ENCODE measurements around the gene GABBR1. TPM values are rescaled to one million over a fixed set of nuclear protein-coding genes. Genes with fewer than 3 reads are reported as not detected.

The GABBR1 gene
- total RNA-seq, 1 experiment from 2014 or later, result 6.1 TPM

DNA sequence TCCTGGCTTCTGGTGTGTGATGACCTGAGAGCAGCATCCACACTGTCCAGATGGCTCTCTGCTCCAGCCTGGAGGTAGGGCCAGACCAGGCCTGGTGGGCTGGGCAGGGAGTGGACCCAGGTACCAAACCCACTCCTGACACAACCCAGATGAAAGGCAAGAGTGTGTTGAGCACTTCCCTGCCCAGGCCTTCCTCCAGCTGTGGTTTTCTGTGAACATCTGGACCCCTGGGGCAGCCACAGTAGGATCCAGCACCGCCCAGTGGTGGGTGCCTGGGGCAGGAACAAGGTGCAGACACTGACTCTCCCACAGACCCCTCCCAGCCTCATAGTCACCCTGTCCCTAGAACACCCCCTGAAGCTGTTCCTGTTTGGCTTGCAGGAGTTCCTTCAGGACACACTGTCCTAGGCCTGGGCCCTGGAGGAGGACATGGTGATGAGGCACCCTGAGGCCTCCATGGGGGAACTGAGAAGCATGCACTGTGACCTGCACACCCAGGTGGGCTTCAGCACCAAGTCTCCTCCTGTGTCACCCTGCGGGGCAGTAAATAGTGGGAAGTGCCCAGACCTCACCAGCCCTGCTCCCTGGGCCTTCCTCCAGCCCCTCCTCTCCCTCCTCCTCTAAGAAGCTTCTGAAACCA, 102.2 kb downstream of the GABBR1 start:
- no peak for DNase-seq (ENCODE audit: extremely low read depth, low read depth)

DNA sequence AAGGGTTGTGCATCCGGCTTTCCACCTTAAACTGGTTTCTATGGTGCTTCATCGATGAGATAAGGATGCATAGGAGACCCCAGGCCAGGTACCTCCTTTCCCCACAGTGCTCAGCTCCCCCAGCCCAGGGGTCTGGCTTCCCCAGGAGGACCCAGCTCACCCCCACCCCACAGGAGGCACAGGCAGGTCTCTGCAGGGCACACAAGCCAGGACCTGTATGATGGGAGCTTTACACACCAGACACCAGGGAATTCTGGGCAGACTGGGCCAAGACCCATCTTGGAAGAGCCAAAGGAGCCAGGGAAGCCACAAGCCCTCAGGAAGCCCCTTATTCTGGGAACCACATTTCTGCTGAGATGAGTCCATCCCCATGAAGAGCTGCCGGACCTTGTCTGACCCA, 103.0 kb downstream of the GABBR1 start:
- DNase-seq (ENCODE audit: extremely low read depth, low read depth), result no peak

DNA sequence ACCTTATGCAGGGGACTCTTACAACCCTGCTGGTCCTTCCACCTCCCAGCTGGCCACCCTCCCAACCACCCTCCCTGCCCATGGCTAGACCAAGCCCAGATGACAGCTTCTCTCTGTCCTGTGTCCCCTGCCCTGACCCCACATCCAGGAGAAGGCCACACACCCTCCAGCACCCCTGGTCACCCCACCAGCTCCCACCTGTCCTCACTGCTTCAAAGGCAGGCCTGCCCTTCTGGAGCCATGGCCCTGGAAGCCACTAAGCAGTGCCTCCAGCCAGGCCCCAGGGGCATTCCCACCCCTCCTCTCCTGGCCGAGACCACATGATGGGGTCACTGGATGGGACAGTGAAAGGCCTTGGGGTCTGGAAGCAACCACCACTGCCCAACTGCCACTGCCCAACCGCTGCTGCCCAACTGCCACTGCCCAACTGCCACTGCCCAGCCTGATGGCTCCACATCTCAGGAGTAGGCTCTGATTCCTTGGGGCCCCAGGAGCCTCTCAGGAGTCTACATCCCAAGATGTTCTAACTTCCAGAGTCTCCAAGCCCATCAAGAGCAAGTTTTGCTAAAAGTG, 103.9 kb downstream of the GABBR1 start:
- no peak for DNase-seq (ENCODE audit: extremely low read depth, low read depth)

DNA sequence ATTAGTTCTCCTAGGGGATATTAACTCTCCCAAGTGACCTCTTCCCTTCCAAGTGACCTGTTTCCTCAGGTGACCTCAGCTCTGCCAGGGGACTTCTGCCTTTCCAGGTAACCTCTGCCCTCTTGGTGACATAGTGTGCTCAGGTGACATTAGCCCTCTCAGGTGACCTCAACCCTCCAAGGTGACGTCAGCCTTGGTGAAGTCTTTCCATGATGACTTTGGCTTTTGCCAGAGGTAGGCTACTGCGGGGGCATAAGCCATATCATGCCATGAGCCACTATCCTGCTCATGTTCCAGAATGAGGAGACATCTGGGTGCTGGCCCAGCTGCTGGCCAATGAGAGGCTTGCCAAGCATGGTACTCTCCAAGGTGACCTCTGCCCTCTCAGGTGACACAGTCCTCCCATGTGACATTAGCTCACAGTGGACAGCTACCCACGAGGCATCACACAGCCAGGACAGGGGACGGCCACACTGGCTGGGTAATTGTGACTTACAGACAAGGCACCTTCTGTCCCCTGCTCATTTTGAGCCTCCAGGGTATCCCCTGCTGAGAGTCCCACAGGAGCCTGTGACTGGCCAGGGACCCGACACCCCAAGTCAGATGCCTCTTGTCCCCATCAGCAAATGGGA, 104.6 kb downstream of the GABBR1 start:
- no peak for DNase-seq (ENCODE audit: extremely low read depth, low read depth)

DNA sequence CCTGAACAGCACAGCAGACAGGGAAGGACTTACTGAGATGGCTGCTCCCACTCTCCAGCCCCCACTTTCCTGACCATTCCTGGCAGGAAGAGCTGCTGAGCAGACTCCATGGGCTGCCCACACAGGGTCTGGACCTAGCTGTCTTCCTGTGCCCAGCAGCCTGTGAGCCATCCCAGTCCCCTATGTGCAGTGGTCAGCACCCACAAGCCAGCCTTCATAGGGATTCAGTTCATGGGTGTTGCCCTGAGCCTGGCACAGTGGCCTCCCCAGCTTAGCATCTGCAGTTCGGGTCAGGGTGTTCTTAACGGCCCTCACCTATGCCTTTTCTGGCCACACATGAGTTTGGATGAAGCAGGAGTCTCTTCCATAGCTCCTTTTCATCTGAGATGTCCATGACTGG, 105.4 kb downstream of the GABBR1 start:
- no peak for DNase-seq (ENCODE audit: extremely low read depth, low read depth)

DNA sequence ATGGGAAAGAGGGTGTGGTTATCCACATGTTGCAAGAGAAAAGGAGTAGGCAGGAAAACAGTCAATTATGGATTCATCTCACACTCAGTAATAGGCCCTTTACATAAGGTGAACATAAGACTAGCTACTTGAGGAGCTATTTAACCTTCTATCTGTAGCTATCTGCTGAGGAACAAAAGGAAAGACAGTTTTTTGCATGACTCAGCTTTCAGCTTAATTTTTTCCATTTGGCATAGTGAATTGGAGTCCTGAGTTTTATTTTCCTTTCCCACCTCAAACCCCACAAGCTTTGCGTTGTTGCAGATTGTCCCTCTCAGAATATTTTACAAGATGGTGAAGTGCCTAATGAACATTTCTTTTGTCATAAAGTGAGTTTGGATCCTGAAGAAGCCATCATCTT, 105.9 kb downstream of the GABBR1 start:
- DNase-seq (ENCODE audit: extremely low read depth, low read depth), result no peak

DNA sequence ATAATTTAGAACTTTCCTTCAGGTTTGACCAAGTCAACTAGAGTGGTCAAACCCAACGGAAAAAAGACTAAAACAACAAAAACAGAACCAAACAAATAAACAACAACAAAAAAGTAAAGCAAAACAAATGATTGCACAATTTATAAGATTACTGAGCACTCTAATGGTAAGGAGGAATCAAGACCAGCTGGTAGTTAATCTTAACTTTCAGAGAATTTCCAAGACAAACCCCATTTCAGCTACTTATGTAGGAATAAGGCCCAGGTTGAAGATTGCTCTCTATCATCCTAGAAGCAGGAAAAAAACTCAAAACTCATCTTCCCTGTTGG, 107.7 kb downstream of the GABBR1 start:
- DNase-seq (ENCODE audit: extremely low read depth, low read depth), result no peak

DNA sequence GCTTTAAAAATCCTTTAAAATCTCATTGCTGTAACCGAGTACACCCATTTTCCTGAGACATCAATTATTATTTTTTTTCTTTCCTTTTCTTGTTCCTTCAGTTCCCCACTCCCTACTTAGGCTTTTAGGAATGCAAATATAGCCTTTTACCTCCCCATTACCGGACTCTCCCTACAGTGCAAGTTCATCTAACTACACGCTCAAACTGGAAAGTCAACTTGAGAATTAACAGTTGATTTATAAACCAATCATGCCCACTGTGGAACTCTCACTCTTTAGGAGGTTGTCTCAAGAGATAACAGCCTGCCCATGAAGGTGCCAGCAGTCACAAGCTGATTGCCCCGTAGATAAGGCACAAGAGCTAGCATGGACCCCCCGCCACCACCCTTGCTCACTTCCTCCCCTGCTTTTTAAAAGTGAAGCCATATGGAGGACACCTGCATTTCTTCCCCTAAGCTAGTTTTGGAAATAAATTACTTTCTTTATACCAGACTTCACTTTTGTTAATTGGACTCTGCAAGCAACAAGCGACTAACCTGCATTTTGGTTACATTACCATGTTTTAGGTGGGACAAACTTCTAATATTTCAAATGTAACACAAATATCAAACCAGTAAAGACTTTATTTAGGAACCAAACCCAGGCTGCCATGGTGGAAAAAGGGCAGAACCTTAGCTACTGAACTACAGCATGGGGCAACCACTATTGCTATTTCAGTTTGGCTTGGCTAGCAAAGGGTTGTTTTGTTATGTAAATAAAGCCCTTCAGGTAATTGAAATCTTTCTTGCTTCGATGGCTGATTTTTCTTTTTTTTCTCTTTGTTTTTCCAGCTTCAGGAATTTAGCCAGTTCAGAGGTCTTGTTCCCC, 108.3 kb downstream of the GABBR1 start:
- no peak for DNase-seq (ENCODE audit: extremely low read depth, low read depth)

DNA sequence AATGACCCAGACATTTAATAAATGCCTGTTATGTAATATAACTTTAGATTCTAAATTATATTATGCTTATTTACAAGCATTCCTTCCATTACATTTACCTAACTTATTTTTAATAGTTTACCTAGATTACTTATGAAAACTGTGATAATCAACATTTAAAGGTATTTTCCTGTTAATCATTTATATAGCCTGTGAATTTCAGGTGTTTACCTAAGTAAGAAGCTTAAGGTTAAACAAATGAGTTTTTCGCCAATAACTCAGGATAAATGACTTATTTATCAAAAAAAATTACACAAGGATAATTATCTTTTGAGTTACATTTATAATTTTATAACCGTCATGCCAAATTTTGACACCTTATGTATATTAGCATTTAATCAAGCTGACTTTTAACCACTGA, 108.9 kb downstream of the GABBR1 start:
- no peak for DNase-seq (ENCODE audit: extremely low read depth, low read depth)

DNA sequence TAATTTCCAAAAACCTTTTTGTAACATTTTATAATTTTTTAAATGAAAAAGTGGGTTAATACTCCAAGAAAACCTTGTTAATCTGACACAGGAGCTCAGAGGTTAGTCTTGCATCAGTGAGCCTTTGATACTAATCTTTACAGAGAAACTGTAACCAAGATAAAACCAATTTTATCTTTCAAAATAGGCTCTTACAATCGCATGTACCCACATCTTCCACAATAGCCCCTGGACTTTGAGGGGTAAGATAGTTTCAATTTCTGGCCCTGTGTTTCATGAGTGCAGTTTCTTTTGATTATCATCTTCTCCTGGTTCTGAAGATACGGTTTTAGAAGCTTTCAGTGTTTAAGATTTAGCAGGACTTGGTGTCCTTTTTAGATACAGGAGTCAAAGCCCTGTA, 110.8 kb downstream of the GABBR1 start:
- DNase-seq (ENCODE audit: extremely low read depth, low read depth), result no peak

DNA sequence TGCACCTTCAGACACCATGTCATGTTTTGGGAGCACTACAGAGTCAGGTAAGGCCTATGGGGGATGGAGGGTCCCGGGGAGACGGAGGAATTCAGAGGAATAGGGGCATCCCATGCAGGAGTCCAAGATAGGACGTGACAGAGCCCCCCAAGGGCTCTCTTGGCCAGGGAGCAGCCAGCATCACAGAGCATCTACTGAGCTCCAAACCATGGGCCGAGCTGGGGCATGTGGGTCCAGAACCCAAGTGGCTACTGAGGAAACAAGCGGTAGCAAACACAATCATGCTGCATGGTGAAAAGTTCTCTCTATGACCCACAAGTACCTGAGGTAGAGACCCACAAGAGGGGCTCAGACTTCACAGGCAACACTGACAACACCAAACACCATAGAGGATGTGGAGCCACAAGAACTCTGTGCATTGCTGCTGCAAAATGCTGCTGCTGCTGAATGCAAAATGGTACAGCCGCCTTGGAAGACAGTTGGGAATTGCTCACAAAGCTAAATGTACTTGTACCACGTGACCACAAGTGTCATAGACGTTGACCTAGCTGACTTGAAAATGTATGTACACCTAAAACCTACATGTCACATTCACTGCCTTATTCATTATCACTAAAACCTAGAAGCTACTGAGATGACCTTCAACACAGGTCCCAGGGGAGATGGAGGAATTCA, 111.8 kb downstream of the GABBR1 start:
- DNase-seq (ENCODE audit: extremely low read depth, low read depth), result no peak

DNA sequence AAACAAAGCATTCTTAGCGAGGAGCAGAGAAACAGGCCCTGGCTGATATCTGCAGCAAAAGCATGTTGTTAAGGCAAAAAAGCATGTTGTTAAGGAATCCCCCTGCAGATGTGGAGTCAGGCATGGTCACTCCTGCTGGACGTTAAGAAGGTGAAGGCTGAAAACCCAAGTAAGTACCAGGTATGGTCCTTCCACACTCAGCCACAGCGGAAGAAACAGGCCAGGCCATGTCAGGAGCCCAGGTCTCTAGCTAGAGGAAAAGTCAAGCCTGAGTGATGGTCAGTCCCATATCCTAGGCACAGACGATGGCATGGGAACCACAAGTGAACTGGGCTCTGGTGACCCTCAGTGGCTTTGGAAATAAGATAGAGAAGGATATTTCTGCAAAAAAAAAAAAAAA, 112.8 kb downstream of the GABBR1 start:
- no peak for DNase-seq (ENCODE audit: extremely low read depth, low read depth)

DNA sequence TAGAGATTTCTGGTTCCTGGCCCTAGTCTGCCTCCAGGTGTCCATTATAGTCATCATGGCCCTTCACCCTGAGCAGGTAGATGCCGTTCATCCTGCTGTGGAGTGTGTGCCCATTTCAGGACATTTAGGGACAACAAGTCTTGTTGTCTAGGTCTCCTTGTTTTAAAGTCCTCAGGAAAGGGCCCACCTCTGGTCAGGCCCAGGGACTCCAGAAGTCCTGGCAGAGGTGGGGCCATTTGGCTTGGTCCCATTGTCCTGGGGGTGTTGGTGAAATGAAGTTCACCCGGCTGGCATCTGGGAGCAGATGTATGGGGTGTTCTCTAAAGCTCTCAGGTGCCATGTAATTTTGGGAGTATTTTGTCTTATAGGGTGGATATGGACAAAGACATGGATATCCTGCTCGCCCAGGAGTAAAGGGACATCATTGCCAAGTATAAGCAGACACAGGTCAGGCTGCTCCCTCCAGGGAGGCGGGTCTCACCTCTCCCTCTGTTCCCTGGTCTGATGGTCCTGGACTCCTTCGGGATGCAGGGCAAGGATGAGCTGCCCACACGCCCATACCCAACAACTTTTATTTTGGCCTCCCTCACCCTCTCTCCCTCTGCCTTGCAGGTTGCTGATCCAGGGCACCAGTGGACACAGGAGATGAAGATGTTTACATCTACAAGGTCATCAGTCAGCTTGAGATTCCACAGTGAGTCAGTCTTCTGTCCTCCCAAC, 113.5 kb downstream of the GABBR1 start:
- DNase-seq (ENCODE audit: extremely low read depth, low read depth), result no peak

DNA sequence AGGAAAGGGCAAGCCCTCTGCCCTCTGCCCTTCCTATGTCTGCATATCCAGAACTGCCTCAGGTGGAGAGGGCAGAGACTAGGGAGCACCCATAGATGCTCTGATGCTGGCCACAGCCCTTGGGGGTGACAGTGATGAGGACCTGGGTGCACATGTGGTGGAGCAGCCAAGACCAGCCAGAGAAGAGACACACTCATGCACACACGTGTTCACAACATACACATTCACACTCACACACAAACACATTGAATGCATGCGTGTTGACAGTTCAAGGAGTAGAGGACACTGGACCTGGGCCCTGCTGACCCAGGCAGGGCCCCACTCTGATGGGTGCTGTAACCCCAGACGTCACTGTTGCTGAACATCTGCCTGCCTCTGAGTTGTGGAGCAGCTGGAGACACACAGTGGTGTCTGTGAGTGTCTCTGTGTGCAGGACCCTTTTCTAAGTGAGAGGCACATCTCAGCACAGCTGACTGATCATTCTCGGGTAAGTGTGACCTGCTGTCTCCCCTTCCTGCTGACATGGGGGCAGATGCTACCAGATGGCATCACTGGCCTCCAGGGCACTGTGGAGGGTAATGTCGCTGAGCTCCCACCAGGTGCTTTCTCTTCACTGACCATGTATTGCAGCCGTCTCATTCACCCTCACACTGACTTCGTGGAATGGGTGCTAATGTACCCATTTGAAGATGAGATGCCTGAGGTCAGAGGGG, 115.1 kb downstream of the GABBR1 start:
- no peak for DNase-seq (ENCODE audit: extremely low read depth, low read depth)

DNA sequence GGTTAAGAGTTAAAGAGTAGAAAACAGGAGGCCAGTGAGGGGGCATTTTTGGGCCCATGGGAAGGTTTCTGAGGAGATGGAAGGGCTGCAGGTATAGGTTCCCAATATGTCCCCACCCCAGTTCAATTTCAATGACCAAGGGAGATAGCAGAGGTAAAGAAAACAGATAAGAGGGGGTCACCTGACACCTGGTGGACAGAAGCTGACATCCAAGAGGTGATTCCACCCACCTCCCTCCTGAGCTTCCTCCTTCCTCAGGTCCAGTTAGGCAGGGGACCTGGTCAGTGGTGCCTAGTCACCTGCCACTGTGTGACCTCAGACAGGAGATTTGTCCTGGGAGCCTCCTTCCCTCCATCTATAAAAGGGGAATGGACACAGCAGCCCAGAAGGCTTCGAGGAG, 115.7 kb downstream of the GABBR1 start:
- DNase-seq (ENCODE audit: extremely low read depth, low read depth), result no peak

DNA sequence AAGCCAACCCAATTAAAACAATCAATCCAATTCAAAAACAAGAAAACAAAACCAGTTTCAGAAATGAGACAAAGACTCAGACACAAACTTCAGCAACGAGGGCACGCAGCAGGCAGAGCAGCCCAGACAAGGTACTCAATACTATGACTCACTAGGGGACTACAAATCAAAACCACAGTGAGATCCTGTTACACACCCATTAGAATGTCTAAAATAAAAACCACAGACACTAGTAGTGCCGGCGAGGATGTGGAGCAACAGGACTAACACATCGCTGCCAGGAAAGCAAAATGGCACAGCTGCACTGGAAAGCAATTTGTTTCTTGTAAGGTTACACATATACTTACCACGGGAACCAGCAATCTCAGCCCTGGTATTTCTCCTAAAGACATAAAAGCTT, 116.9 kb downstream of the GABBR1 start:
- DNase-seq (ENCODE audit: extremely low read depth, low read depth), result no peak

DNA sequence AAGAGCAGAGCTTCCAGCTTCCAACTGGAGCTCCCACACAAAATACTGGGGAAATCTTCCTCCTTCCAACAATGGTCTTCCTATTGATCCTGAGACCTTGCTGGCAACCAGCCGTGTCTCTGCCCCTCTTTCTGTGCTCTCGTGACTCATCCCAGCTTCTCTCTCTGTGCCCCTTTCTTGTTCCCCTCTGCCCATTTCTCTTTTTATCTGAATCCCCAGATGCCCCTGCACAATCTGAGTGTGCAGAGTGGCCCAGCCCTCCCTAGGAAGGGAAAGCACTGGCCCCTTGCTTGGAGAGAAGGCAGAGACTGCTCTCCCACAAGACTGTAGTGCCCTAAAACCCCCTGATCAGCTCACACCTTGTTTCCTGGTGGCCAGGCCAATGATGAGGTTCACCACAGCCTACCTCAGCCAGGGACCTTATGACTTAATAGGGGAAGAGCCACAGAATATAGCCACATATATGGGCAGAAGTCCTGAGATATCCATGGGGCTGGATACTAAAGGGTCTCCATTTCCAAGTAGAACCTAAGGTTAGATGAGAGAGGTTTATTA, 122.2 kb downstream of the GABBR1 start:
- DNase-seq (ENCODE audit: extremely low read depth, low read depth), result no peak

DNA sequence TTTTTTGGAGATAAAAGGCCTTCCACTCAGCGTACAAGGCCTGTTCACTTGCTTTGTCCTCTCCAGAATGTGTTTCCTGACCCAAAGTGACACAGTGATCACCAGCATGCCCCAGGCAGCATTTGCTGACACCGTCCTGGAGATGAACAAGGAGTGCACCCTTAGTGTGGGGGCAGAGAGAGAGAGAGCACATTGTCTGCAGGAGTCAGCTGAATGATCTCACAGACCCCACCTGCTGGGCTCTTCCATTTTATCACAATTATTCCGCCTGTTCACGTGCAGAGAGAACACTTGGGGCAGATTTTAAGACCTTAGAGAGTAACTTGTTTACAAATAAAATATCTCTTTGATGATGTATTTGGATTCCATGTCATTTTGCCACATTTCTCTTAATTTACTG, 122.8 kb downstream of the GABBR1 start:
- no peak for DNase-seq (ENCODE audit: extremely low read depth, low read depth)

Data from NCI-H460 (cell line).